Mesothelial cell of epicardium (in vitro differentiated cells): ENCODE data around the gene PLCXD1. TPM values are rescaled to one million over a fixed set of nuclear protein-coding genes. Genes with fewer than 3 reads are reported as not detected.

Experiments
- DNase-seq, 2 experiments: peaks; one replicate each; pipeline ENCODE4 v3.0.0; 2021; ENCODE audit warnings: low spot score in 2 of 2; ENCODE audit not compliant: unreplicated experiment in 2 of 2
- H3K27ac Mint-ChIP-seq: 2 replicates; pipeline ENCODE4 v1.8.0; 2021; ENCODE audit warnings: mixed read lengths
- H3K27me3 Mint-ChIP-seq: 2 replicates; pipeline ENCODE4 v1.8.0; 2021; ENCODE audit warnings: low read depth, mixed read lengths
- H3K36me3 Mint-ChIP-seq: 2 replicates; pipeline ENCODE4 v1.8.0; 2021; ENCODE audit warnings: mixed read lengths
- H3K4me1 Mint-ChIP-seq: 2 replicates; pipeline ENCODE4 v1.8.0; 2021; ENCODE audit warnings: mixed read lengths
- H3K4me3 Mint-ChIP-seq: 2 replicates; pipeline ENCODE4 v1.8.0; 2021; ENCODE audit warnings: mild to moderate bottlenecking, moderate library complexity, mixed read lengths
- H3K9me3 Mint-ChIP-seq: 2 replicates; pipeline ENCODE4 v1.8.0; 2021; ENCODE audit warnings: mixed read lengths
- CTCF ChIP-seq: fragments of 200-600 bp; sonication (generic); IDR thresholded peaks from one replicate; pipeline ENCODE4 v1.5.0; 2021; ENCODE audit warnings: antibody characterized with exemption; ENCODE audit not compliant: unreplicated experiment
- total RNA-seq: library from RNA; stranded (reverse); gene quantifications from 3 replicates; pipeline ENCODE4 v1.2.1, GENCODE V29; 2021

The PLCXD1 gene
- total RNA-seq, 1 donor from 2014 or later: 35.0 TPM

GRCh38 chrX:336227-336626 lies 55.0 kb downstream of the PLCXD1 start:
- Mint-ChIP-seq H3K36me3 (peaks cover 42% of the 10 kb centered on the region), H3K27ac (no peak overlapping the region), H3K4me3 (no peak overlapping the region), H3K4me1 (no peaks in the 10 kb centered on the region), H3K9me3 (peaks cover 6% of the 10 kb centered on the region), H3K27me3 (no peaks in the 10 kb centered on the region)
- no peak for TF ChIP-seq CTCF
- no peak for DNase-seq

GRCh38 chrX:337331-337831 lies 56.2 kb downstream of the PLCXD1 start:
- Mint-ChIP-seq H3K4me1 (no peaks in the 10 kb centered on the region), H3K36me3 (peaks cover 50% of the 10 kb centered on the region), H3K27ac (no peak overlapping the region), H3K9me3 (peaks cover 10% of the 10 kb centered on the region), H3K4me3 (no peak overlapping the region), H3K27me3 (no peaks in the 10 kb centered on the region)
- DNase-seq: no peak
- TF ChIP-seq CTCF: no peak

- Mint-ChIP-seq H3K4me1 (no peaks in the 10 kb centered on the region), H3K4me3 (no peak overlapping the region), H3K36me3 (peaks cover 50% of the 10 kb centered on the region), H3K27ac (no peak overlapping the region), H3K27me3 (no peaks in the 10 kb centered on the region), H3K9me3 (peaks cover 10% of the 10 kb centered on the region)
- no peak for TF ChIP-seq CTCF
- peak in 1 of 2 experiments; percentile 18 for DNase-seq
Observed at GRCh38 chrX:338281-338835, 57.2 kb downstream of the PLCXD1 start.

GRCh38 chrX:338836-339400 lies 57.7 kb downstream of the PLCXD1 start:
- H3K36me3 Mint-ChIP-seq: peaks cover 50% of the 10 kb centered on the region
- peaks cover 10% of the 10 kb centered on the region for H3K9me3 Mint-ChIP-seq
- H3K4me3 Mint-ChIP-seq: no peak overlapping the region
- TF ChIP-seq CTCF: no peak
- H3K27ac Mint-ChIP-seq: no peak overlapping the region
- no peaks in the 10 kb centered on the region for H3K27me3 Mint-ChIP-seq
- peak in 1 of 2 experiments; percentile 15 for DNase-seq
- H3K4me1 Mint-ChIP-seq: no peaks in the 10 kb centered on the region

- peaks cover 10% of the 10 kb centered on the region for H3K9me3 Mint-ChIP-seq
- H3K27ac Mint-ChIP-seq: no peak overlapping the region
- H3K4me3 Mint-ChIP-seq: no peak overlapping the region
- peaks cover 54% of the 10 kb centered on the region for H3K36me3 Mint-ChIP-seq
- no peak for TF ChIP-seq CTCF
- DNase-seq: peak in 1 of 2 experiments; percentile 0
- no peaks in the 10 kb centered on the region for H3K27me3 Mint-ChIP-seq
- no peaks in the 10 kb centered on the region for H3K4me1 Mint-ChIP-seq
Observed at GRCh38 chrX:340121-340520, 58.9 kb downstream of the PLCXD1 start.
